Peyer's patch (tissue), 4 donors: ENCODE data around the gene TEKT5.

Experiments
- CTCF ChIP-seq, 6 experiments: fragments of 450-650 bp in 4 of 6; fragments of 200-600 bp in 2 of 6; sonication (generic) in 1 of 6; IDR thresholded peaks; one replicate each; pipeline ENCODE4 v1.5.1; 2017 to 2019; ENCODE audit warnings: antibody characterized with exemption in 6 of 6, mild to moderate bottlenecking in 3 of 6, moderate library complexity in 1 of 6
- POLR2A ChIP-seq, 2 donors: fragments of 450-650 bp; IDR thresholded peaks; one replicate each; pipeline ENCODE4 v1.5.1; 2017; ENCODE audit warnings: antibody characterized with exemption in 2 of 2, mild to moderate bottlenecking in 2 of 2, moderate library complexity in 2 of 2

- TF ChIP-seq CTCF (IDR thresholded peaks at IDR 0.05): no peak
- no peak for TF ChIP-seq POLR2A (IDR thresholded peaks at IDR 0.05)
Observed at GRCh38 chr16:10605636-10606035, 89.1 kb downstream of the TEKT5 start.
